GM12801 (cell line): ENCODE results near the gene HSP90AB1.

Source experiments
- CTCF ChIP-seq: IDR thresholded peaks from one replicate; pipeline ENCODE4 v1.5.1; 2011; ENCODE audit warnings: control low read depth; ENCODE audit not compliant: insufficient read length; ENCODE audit errors: extremely low read depth

The HSP90AB1 gene

GRCh38 chr6:44272999-44273566, 26.2 kb downstream of the HSP90AB1 start:
- no peak for TF ChIP-seq CTCF

GRCh38 chr6:44273617-44274016, 26.7 kb downstream of the HSP90AB1 start:
- TF ChIP-seq CTCF: no peak

- no peak for TF ChIP-seq CTCF
Observed at GRCh38 chr6:44275271-44275748, 28.4 kb downstream of the HSP90AB1 start.

GRCh38 chr6:44275749-44276648, 29.1 kb downstream of the HSP90AB1 start:
- no peak for TF ChIP-seq CTCF

GRCh38 chr6:44276667-44277640, 30.1 kb downstream of the HSP90AB1 start:
- no peak for TF ChIP-seq CTCF

GRCh38 chr6:44277763-44278162, 30.9 kb downstream of the HSP90AB1 start:
- TF ChIP-seq CTCF: no peak

GRCh38 chr6:44278315-44278714, 31.4 kb downstream of the HSP90AB1 start:
- TF ChIP-seq CTCF: no peak
